Activated T-helper 2 cell treated with anti-CD3 and anti-CD28 coated beads, Interferon-gamma antibody, Interleukin-2, Interleukin-4, amounts not matched to agents 10 μg/mL and 5 μg/mL and 100 μg/mL, durations not matched to agents 14 hours and 24 hours and 36 hours (primary cell): ENCODE data around the gene RHBDL1. TPM values are rescaled to one million over a fixed set of nuclear protein-coding genes. Genes with fewer than 3 reads are reported as not detected.

Experiments used
- DNase-seq: peaks from one replicate; pipeline ENCODE4 v3.0.0; 2021; ENCODE audit warnings: low spot score
- H3K27ac Mint-ChIP-seq: one replicate; pipeline ENCODE4 v1.8.0; 2021; ENCODE audit warnings: mixed read lengths
- H3K27me3 Mint-ChIP-seq: one replicate; pipeline ENCODE4 v1.8.0; 2021; ENCODE audit warnings: low read depth, mixed read lengths
- H3K36me3 Mint-ChIP-seq: one replicate; pipeline ENCODE4 v1.8.0; 2021; ENCODE audit warnings: low read depth, mixed read lengths
- H3K4me1 Mint-ChIP-seq: one replicate; pipeline ENCODE4 v1.8.0; 2021; ENCODE audit warnings: low read depth, mixed read lengths
- H3K4me3 Mint-ChIP-seq: one replicate; pipeline ENCODE4 v1.8.0; 2021; ENCODE audit warnings: low read depth, mild to moderate bottlenecking, moderate library complexity, mixed read lengths
- H3K9me3 Mint-ChIP-seq: one replicate; pipeline ENCODE4 v1.8.0; 2021; ENCODE audit warnings: mixed read lengths
- intact Hi-C: fragments of 100-400 bp; cut with micrococcal nuclease; formaldehyde crosslinking; loops from one replicate; pipeline ENCODE4 v1.15.1; 2023
- total RNA-seq: library from RNA; stranded (reverse); gene quantifications from 2 replicates; pipeline ENCODE4 v1.2.3, GENCODE V29; 2022

The RHBDL1 gene
- total RNA-seq, 1 donor from 2014 or later = 1.4 TPM

- no peak for DNase-seq
- H3K36me3 Mint-ChIP-seq = no peaks in the 10 kb centered on the region
- peak overlapping the region; percentile 45 for H3K4me3 Mint-ChIP-seq
- H3K27ac Mint-ChIP-seq = no peak overlapping the region
- H3K4me1 Mint-ChIP-seq = peaks cover 8% of the 10 kb centered on the region
- H3K27me3 Mint-ChIP-seq = no peaks in the 10 kb centered on the region
- no peaks in the 10 kb centered on the region for H3K9me3 Mint-ChIP-seq
- intact Hi-C loops = no loop called here
These were observed 47.6 kb downstream of the RHBDL1 start for GRCh38 chr16:722835-723633.

GRCh38 chr16:723695-724094 lies 48.2 kb downstream of the RHBDL1 start:
- Mint-ChIP-seq H3K4me1 (peaks cover 8% of the 10 kb centered on the region), H3K27ac (no peak overlapping the region), H3K4me3 (no peak overlapping the region), H3K27me3 (no peaks in the 10 kb centered on the region), H3K9me3 (no peaks in the 10 kb centered on the region), H3K36me3 (no peaks in the 10 kb centered on the region)
- intact Hi-C loops = no loop called here
- no peak for DNase-seq

DNA sequence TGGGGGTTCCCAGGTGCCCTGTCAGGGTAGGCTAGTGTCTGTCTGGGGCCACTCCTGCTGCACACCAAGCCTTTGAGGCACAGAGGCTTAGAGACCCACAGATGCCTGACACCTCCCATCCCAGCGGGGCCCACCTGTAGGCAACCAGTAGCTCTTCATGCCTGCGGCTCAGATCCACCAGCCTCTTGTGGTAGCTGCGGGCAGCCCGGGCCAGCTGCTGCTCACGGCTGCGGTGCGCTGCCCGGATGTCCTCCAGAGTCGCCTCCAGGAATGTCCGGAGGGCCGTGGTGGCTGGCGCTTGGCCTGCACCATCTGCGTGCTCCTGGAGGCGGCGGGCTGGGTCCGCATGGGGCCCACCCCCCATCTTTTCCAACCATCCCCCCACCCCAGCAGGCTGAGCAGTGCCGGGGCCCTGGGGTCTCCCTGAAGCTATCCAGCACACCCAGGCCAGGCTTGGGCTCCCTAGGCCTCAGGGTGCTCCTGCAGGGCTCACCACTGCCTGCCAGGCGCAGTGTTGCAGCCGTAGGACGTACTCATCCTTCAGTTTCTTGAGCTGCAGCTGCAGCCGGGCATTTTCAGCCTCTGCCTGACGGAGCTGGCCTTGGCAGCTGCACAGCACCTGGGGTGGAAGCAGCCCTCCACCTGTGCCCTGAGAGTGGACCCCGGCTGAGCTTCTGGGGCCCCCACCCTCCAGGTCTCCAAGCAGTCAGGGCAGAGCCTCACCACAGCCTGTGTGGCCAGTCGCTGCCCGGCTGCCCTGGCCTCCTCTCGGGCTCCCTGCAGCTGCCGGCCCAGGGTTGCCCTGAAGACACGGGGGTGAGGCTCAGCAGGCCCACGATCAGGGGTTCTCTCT lies 48.9 kb downstream of the RHBDL1 start:
- no peak for DNase-seq
- H3K27ac Mint-ChIP-seq = no peak overlapping the region
- intact Hi-C loops = no loop called here
- H3K4me3 Mint-ChIP-seq = no peak overlapping the region
- no peaks in the 10 kb centered on the region for H3K36me3 Mint-ChIP-seq
- H3K9me3 Mint-ChIP-seq = no peaks in the 10 kb centered on the region
- H3K27me3 Mint-ChIP-seq = no peaks in the 10 kb centered on the region
- H3K4me1 Mint-ChIP-seq = peaks cover 5% of the 10 kb centered on the region

DNA sequence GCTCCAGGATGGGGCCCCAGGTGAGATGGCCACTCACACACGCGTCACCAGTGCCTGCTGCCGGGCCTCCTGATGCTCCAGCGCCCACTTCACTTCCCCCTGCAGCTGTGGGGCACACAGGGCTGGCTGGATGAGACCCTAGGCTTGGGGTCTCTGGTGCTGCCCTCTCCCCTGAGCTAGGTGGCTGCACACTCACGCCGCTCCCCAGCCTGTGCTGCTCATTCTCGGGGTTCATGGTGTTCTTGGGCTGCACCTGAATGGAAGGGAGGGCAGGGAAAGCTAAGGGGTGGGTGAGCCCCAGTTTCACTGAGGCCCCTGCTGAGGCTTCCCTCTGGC lies 49.5 kb downstream of the RHBDL1 start:
- H3K4me3 Mint-ChIP-seq = no peak overlapping the region
- peaks cover 4% of the 10 kb centered on the region for H3K4me1 Mint-ChIP-seq
- H3K36me3 Mint-ChIP-seq = no peaks in the 10 kb centered on the region
- DNase-seq = no peak
- H3K9me3 Mint-ChIP-seq = no peaks in the 10 kb centered on the region
- H3K27me3 Mint-ChIP-seq = no peaks in the 10 kb centered on the region
- intact Hi-C loops = no loop called here
- no peak overlapping the region for H3K27ac Mint-ChIP-seq

- H3K36me3 Mint-ChIP-seq = no peaks in the 10 kb centered on the region
- H3K4me1 Mint-ChIP-seq = no peaks in the 10 kb centered on the region
- intact Hi-C loops = no loop called here
- H3K27me3 Mint-ChIP-seq = no peaks in the 10 kb centered on the region
- no peak overlapping the region for H3K27ac Mint-ChIP-seq
- peak overlapping the region; percentile 13 for H3K4me3 Mint-ChIP-seq
- no peak for DNase-seq
- no peaks in the 10 kb centered on the region for H3K9me3 Mint-ChIP-seq
These were observed 50.2 kb downstream of the RHBDL1 start for GRCh38 chr16:725463-726187.

DNA sequence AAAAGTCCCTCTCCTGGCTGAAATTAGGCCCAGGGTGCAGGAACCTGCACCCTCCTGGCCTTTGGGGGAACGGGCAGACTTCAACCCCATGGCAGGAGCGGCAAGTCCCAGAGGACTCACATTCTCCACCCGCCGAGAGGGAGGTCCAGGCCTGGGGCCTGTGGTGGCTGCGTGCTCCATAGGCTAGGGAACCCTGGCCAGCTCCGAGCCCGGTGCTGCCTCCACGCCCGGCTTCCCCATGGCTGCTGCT lies 50.6 kb downstream of the RHBDL1 start:
- intact Hi-C loops = no loop called here
- no peaks in the 10 kb centered on the region for H3K4me1 Mint-ChIP-seq
- no peak overlapping the region for H3K27ac Mint-ChIP-seq
- no peaks in the 10 kb centered on the region for H3K27me3 Mint-ChIP-seq
- H3K4me3 Mint-ChIP-seq = no peak overlapping the region
- H3K9me3 Mint-ChIP-seq = no peaks in the 10 kb centered on the region
- H3K36me3 Mint-ChIP-seq = no peaks in the 10 kb centered on the region
- no peak for DNase-seq

DNA sequence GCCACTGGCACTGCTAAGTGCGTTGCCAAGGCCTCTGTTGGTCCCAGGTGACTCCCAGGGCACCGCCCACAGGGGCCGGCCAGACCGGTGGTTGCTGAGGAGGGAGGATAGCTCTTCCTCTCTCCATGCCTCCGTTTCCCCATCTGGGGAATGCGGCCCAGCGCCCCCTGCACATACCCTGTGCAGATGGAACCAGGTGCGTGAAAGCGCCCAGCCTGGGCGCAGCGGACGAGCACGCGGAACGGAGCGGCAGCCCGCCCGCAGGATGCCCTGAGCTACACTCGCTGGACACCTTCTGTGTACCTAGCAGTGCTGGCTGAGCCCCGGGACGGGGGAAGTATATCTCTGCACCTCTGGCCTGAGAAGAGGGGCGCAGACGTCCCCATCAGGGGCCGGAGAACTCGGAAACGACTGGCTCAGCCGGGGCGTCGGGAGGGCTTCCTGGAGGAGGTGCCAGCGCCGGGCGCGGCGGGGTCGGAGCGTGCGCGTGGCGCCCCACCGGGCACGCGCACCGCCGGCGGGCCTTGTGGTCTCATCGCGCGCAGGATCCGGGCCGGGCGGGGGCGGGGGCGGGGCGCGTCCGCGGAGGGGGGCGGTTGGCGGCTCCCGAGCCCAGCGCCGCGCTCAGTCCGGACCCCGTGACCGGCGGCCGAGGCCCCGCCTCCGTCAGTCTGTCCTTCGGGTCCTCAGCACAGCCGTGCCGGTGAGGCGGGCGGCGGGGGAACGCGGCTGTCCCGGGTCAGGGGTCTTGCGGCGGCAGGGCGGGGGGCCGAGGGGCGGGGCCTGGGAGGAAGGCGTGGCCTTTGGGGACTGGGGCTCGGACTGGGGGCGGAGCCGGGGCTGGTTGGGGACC lies 51.2 kb downstream of the RHBDL1 start, which contains the start of the genes CCDC78 and HAGHL:
CCDC78 (minus strand) TSS at position 6 of the 853 bp plus-strand sequence. CDS start 76 bp downstream, outside the sequence.
HAGHL (plus strand) TSS at position 669 of the 853 bp plus-strand sequence. CDS start 404 bp downstream, outside the sequence.
- H3K4me1 Mint-ChIP-seq = no peaks in the 10 kb centered on the region
- intact Hi-C loops = no loop called here
- no peaks in the 10 kb centered on the region for H3K9me3 Mint-ChIP-seq
- no peaks in the 10 kb centered on the region for H3K27me3 Mint-ChIP-seq
- H3K36me3 Mint-ChIP-seq = no peaks in the 10 kb centered on the region
- peak; percentile 43 for DNase-seq
- no peak within 1 kb of the TSS for H3K27ac Mint-ChIP-seq
- H3K4me3 Mint-ChIP-seq = peak within 1 kb of the TSS; percentile 71

DNA sequence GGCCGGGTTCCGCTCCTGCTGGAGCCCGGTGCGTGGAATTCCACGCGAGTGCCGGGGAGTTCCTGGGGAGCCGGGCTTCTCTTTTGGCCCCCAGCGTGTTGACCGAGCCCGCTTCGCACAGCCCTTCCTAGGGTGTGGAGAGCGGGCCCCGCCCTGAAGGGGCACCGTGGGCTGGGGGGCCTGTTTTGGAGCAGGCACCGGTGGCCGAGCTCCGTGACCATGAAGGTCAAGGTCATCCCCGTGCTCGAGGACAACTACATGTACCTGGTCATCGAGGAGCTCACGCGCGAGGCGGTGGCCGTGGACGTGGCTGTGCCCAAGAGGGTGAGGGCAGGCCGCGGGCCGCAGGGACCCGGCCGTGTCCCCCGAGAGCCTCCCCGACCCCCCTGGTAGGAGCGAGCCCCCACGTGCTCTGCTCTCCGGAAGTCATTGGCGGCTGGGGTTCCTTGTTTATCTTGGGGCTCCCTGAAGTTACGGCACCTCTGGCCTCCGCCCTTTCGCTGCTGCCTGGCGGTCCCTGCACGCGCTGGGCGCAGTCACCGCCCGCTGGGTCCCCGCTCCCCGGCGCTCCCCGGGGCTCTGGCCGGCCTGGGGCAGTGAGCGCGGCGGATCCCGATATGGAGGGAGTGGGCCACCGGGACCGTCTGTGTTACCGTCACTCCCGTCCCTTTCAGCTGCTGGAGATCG lies 52.0 kb downstream of the RHBDL1 start:
- Mint-ChIP-seq H3K4me3 (peak overlapping the region; percentile 42), H3K4me1 (no peaks in the 10 kb centered on the region), H3K36me3 (no peaks in the 10 kb centered on the region), H3K27ac (no peak overlapping the region), H3K9me3 (no peaks in the 10 kb centered on the region), H3K27me3 (no peaks in the 10 kb centered on the region)
- intact Hi-C loops = no loop called here
- DNase-seq = no peak

Other genes with a start within 250 kb of the RHBDL1 start
- 101 and 103 TPM in 2 replicates for gene CAPN15, start 148.0 kb upstream of the RHBDL1 start, total RNA-seq
- gene PRR35, start 115.3 kb upstream of the RHBDL1 start, total RNA-seq = not detected in 2 replicates
- gene NHLRC4, start 108.7 kb upstream of the RHBDL1 start, total RNA-seq = 1.1 and 1.3 TPM in 2 replicates
- gene PIGQ, start 105.7 kb upstream of the RHBDL1 start, total RNA-seq = 43.4 and 44.9 TPM in 2 replicates
- gene RAB40C, start 85.6 kb upstream of the RHBDL1 start, total RNA-seq = 13.4 and 16.2 TPM in 2 replicates
- gene WFIKKN1, start 44.7 kb upstream of the RHBDL1 start, total RNA-seq = 0.32 and 0.57 TPM in 2 replicates
- gene METTL26, start 39.4 kb upstream of the RHBDL1 start, total RNA-seq = 128 and 131 TPM in 2 replicates
- gene MCRIP2, start 33.8 kb upstream of the RHBDL1 start, total RNA-seq = 62.6 and 63.1 TPM in 2 replicates
- 73.7 and 77.2 TPM in 2 replicates for gene WDR90, start 26.3 kb upstream of the RHBDL1 start, total RNA-seq
- 156 and 158 TPM in 2 replicates for gene RHOT2, start 7.5 kb upstream of the RHBDL1 start, total RNA-seq
- gene STUB1, start 4.7 kb downstream of the RHBDL1 start, total RNA-seq = 84.1 and 91.2 TPM in 2 replicates
- 48.8 and 52.9 TPM in 2 replicates for gene JMJD8, start 8.7 kb downstream of the RHBDL1 start, total RNA-seq
- 19.0 and 20.9 TPM in 2 replicates for gene WDR24, start 14.7 kb downstream of the RHBDL1 start, total RNA-seq
- 5.8 and 6.4 TPM in 2 replicates for gene FBXL16, start 30.1 kb downstream of the RHBDL1 start, total RNA-seq
- 30.0 and 31.7 TPM in 2 replicates for gene METRN, start 39.4 kb downstream of the RHBDL1 start, total RNA-seq
- gene ANTKMT, start 45.5 kb downstream of the RHBDL1 start, total RNA-seq = 52.8 and 54.4 TPM in 2 replicates
- 7.3 and 8.3 TPM in 2 replicates for gene CCDC78, start 50.8 kb downstream of the RHBDL1 start, total RNA-seq
- 18.5 and 21.4 TPM in 2 replicates for gene HAGHL, start 51.4 kb downstream of the RHBDL1 start, total RNA-seq
- 42.8 and 43.4 TPM in 2 replicates for gene CIAO3, start 65.3 kb downstream of the RHBDL1 start, total RNA-seq
- gene MSLN, start 85.1 kb downstream of the RHBDL1 start, total RNA-seq = not detected in 2 replicates
- gene RPUSD1, start 112.7 kb downstream of the RHBDL1 start, total RNA-seq = 35.1 and 35.3 TPM in 2 replicates
- 108 and 119 TPM in 2 replicates for gene CHTF18, start 112.9 kb downstream of the RHBDL1 start, total RNA-seq
- not detected in 2 replicates for gene GNG13, start 125.1 kb downstream of the RHBDL1 start, total RNA-seq